HL-60/S4 (cell line): ENCODE results near the gene CDC37.
"Not testable (repeated sequence)": the region's sequence is repeated elsewhere in the genome, so short reads cannot be mapped to it uniquely, and the experiment has no call there.

Source experiments
- in situ Hi-C: fragments of 300-500 bp; cut with MboI; formaldehyde crosslinking; loops from 2 replicates; pipeline ENCODE4 v1.14.3; 2022; ENCODE audit warnings: low sequenced_read_pairs

CDC37 gene

GRCh38 chr19:10398819-10399218 is 4.5 kb downstream of the CDC37 start:
- in situ Hi-C loops, result no loop called here

- in situ Hi-C loops, result no loop called here
These were observed 7.4 kb downstream of the CDC37 start for GRCh38 chr19:10395917-10396316.

GRCh38 chr19:10395436-10395835 is 7.9 kb downstream of the CDC37 start:
- in situ Hi-C loops, result no loop called here

GRCh38 chr19:10395003-10395402 is 8.3 kb downstream of the CDC37 start:
- in situ Hi-C loops, result no loop called here

GRCh38 chr19:10393137-10393536 is 10.2 kb downstream of the CDC37 start:
- in situ Hi-C loops, result no loop called here

GRCh38 chr19:10392120-10392519 is 11.2 kb downstream of the CDC37 start:
- in situ Hi-C loops, result no loop called here

GRCh38 chr19:10390652-10391286 is 12.6 kb downstream of the CDC37 start:
- in situ Hi-C loops, result no loop called here

- in situ Hi-C loops, result loop anchor here (5.0 to 10.0 kb wide), 2 partner anchors 118 to 455 kb away; partner anchors contain the start of genes ICAM1 and OLFM2
These were observed 13.5 kb downstream of the CDC37 start for GRCh38 chr19:10389863-10390262.

- in situ Hi-C loops, result loop anchor here (5.0 to 10.0 kb wide), 2 partner anchors 117 to 454 kb away; partner anchors contain the start of genes ICAM1 and OLFM2
These were observed 14.4 kb downstream of the CDC37 start for GRCh38 chr19:10388957-10389356.

- in situ Hi-C loops, result loop anchor here (10.0 kb wide), 1 partner anchor 450 kb away; the partner anchor contains the start of gene OLFM2
These were observed 18.8 kb downstream of the CDC37 start for GRCh38 chr19:10384580-10384979.

- in situ Hi-C loops, result loop anchor here (10.0 kb wide), 1 partner anchor 448 kb away; the partner anchor contains the start of gene OLFM2
These were observed 20.2 kb downstream of the CDC37 start for GRCh38 chr19:10383223-10383499.

- in situ Hi-C loops, result loop anchor here (10.0 kb wide), 1 partner anchor 446 kb away; the partner anchor contains the start of gene OLFM2
These were observed 22.8 kb downstream of the CDC37 start, which contains the start of gene TYK2 for GRCh38 chr19:10380313-10381102. TSS of gene TYK2 (minus strand) at chr19:10380572. CDS start at chr19:10378406, 2,166 bp downstream.

- in situ Hi-C loops, result loop anchor here (10.0 kb wide), 1 partner anchor 445 kb away; the partner anchor contains the start of gene OLFM2
These were observed 23.4 kb downstream of the CDC37 start for GRCh38 chr19:10379880-10380312.

GRCh38 chr19:10378124-10378523 is 25.2 kb downstream of the CDC37 start:
- in situ Hi-C loops, result no loop called here

GRCh38 chr19:10377140-10377640 is 26.2 kb downstream of the CDC37 start:
- in situ Hi-C loops, result not testable (repeated sequence)

- in situ Hi-C loops, result no loop called here
These were observed 28.4 kb downstream of the CDC37 start for GRCh38 chr19:10374931-10375330.

GRCh38 chr19:10372690-10373089 is 30.7 kb downstream of the CDC37 start:
- in situ Hi-C loops, result no loop called here

GRCh38 chr19:10368101-10368803 is 35.1 kb downstream of the CDC37 start:
- in situ Hi-C loops, result no loop called here

GRCh38 chr19:10366950-10367512 is 36.3 kb downstream of the CDC37 start:
- in situ Hi-C loops, result not testable (repeated sequence)

- in situ Hi-C loops, result no loop called here
These were observed 37.8 kb downstream of the CDC37 start for GRCh38 chr19:10365518-10365917.

GRCh38 chr19:10364644-10365043 is 38.7 kb downstream of the CDC37 start:
- in situ Hi-C loops, result no loop called here
